Natural killer cell treated with Interleukin-12 subunit alpha and Interleukin-12 subunit beta and Interleukin-15 and Interleukin-18, amount 100 ng/mL, for 72 hours (primary cell): ENCODE measurements around the gene FBRS. TPM values are rescaled to one million over a fixed set of nuclear protein-coding genes. Genes with fewer than 3 reads are reported as not detected.
"Not testable (repeated sequence)": the region's sequence is repeated elsewhere in the genome, so short reads cannot be mapped to it uniquely, and the experiment has no call there.

Source experiments
- ATAC-seq, 2 donors: fragments of 150-1000 bp; cut with Tn5 transposase in 1 of 2; sonication (Bioruptor Pico), chemical (Tn5 transposase) in 1 of 2; 2 replicates each; pipeline ENCODE4 v1.10.0; 2021
- DNase-seq: peaks from one replicate; pipeline ENCODE4 v3.0.0; 2022; ENCODE audit warnings: low spot score
- H3K27ac Mint-ChIP-seq, 2 donors: 1 replicate in 1 of 2; 2 replicates in 1 of 2; pipeline ENCODE4 v1.8.0; 2022; ENCODE audit warnings: mixed read lengths in 2 of 2, mild to moderate bottlenecking in 1 of 2, moderate library complexity in 1 of 2
- H3K27me3 Mint-ChIP-seq, 2 donors: 1 replicate in 1 of 2; 2 replicates in 1 of 2; pipeline ENCODE4 v1.8.0; 2022; ENCODE audit warnings: mixed read lengths in 2 of 2
- H3K36me3 Mint-ChIP-seq: one replicate; pipeline ENCODE4 v1.8.0; 2022; ENCODE audit warnings: mixed read lengths
- H3K4me1 Mint-ChIP-seq, 2 donors: 1 replicate in 1 of 2; 2 replicates in 1 of 2; pipeline ENCODE4 v1.8.0; 2022; ENCODE audit warnings: low read depth in 2 of 2, mixed read lengths in 2 of 2, mild to moderate bottlenecking in 1 of 2
- H3K4me3 Mint-ChIP-seq: one replicate; pipeline ENCODE4 v1.8.0; 2022; ENCODE audit warnings: mixed read lengths
- H3K9me3 Mint-ChIP-seq: 2 replicates; pipeline ENCODE4 v1.8.0; 2022; ENCODE audit warnings: mixed read lengths
- total RNA-seq, 2 donors: library from RNA; stranded (reverse); gene quantifications; one replicate each; pipeline ENCODE4 v1.2.3, GENCODE V29; 2022

The FBRS gene
- total RNA-seq, 2 donors from 2014 or later, result 140 to 147 TPM

- no peak overlapping the region for H3K4me3 Mint-ChIP-seq
- no peaks in the 10 kb centered on the region for H3K36me3 Mint-ChIP-seq
Observed at GRCh38 chr16:30680326-30680725, 22.1 kb downstream of the FBRS start.

GRCh38 chr16:30688701-30689100 is 30.5 kb downstream of the FBRS start:
- H3K36me3 Mint-ChIP-seq, result no peaks in the 10 kb centered on the region
- H3K4me1 Mint-ChIP-seq, result peaks cover 5 to 12% of the 10 kb centered on the region in 2 donors
- H3K27ac Mint-ChIP-seq, result no peak overlapping the region
- no peaks in the 10 kb centered on the region for H3K27me3 Mint-ChIP-seq
- no peak for DNase-seq
- H3K9me3 Mint-ChIP-seq, result no peaks in the 10 kb centered on the region
- no peak overlapping the region for H3K4me3 Mint-ChIP-seq
- no peak for ATAC-seq

More at GRCh38 chr16:30680326-30680725, 22.1 kb downstream of the FBRS start:
- Mint-ChIP-seq H3K4me1 (no peaks in the 10 kb centered on the region), H3K27me3 (no peaks in the 10 kb centered on the region), H3K9me3 (no peaks in the 10 kb centered on the region), H3K27ac (no peak overlapping the region)
- DNase-seq (no peak), ATAC-seq (no peak)

GRCh38 chr16:30691907-30692306 is 33.7 kb downstream of the FBRS start:
- ATAC-seq (no peak), DNase-seq (no peak)
- Mint-ChIP-seq H3K36me3 (no peaks in the 10 kb centered on the region), H3K4me3 (no peak overlapping the region), H3K27me3 (no peaks in the 10 kb centered on the region), H3K9me3 (no peaks in the 10 kb centered on the region), H3K27ac (no peak overlapping the region), H3K4me1 (peaks cover 9 to 15% of the 10 kb centered on the region in 2 donors)

- no peak for ATAC-seq
Observed at GRCh38 chr16:30692396-30693064, 34.3 kb downstream of the FBRS start.

GRCh38 chr16:30694926-30695693 is 36.9 kb downstream of the FBRS start:
- ATAC-seq (no peak), DNase-seq (no peak)
- Mint-ChIP-seq H3K36me3 (peaks cover 10% of the 10 kb centered on the region), H3K4me1 (peaks cover 30 to 40% of the 10 kb centered on the region in 2 donors), H3K9me3 (no peaks in the 10 kb centered on the region), H3K4me3 (no peak overlapping the region), H3K27ac (no peak overlapping the region), H3K27me3 (no peaks in the 10 kb centered on the region)

More at GRCh38 chr16:30692396-30693064, 34.3 kb downstream of the FBRS start:
- H3K27ac Mint-ChIP-seq, result peak overlapping the region in 1 of 2 donors; percentile 32
- no peak for DNase-seq
- H3K4me1 Mint-ChIP-seq, result peaks cover 14 to 20% of the 10 kb centered on the region in 2 donors
- H3K9me3 Mint-ChIP-seq, result no peaks in the 10 kb centered on the region
- H3K27me3 Mint-ChIP-seq, result no peaks in the 10 kb centered on the region
- H3K4me3 Mint-ChIP-seq, result no peak overlapping the region
- H3K36me3 Mint-ChIP-seq, result no peaks in the 10 kb centered on the region

- H3K9me3 Mint-ChIP-seq, ATAC-seq, H3K27me3 Mint-ChIP-seq, DNase-seq, H3K27ac Mint-ChIP-seq: not testable (repeated sequence)
- H3K4me3 Mint-ChIP-seq, result peak overlapping the region; percentile 91
- H3K36me3 Mint-ChIP-seq, result peaks cover 11% of the 10 kb centered on the region
- peaks cover 36 to 47% of the 10 kb centered on the region in 2 donors for H3K4me1 Mint-ChIP-seq
Observed at GRCh38 chr16:30696646-30697045, 38.4 kb downstream of the FBRS start.

- Mint-ChIP-seq H3K4me1 (peaks cover 36 to 43% of the 10 kb centered on the region in 2 donors), H3K36me3 (peaks cover 12% of the 10 kb centered on the region), H3K9me3 (no peaks in the 10 kb centered on the region), H3K27ac (peak overlapping the region; percentile 99 to 100), H3K4me3 (peak overlapping the region; percentile 91), H3K27me3 (no peaks in the 10 kb centered on the region)
- ATAC-seq (peak; percentile 93 to 95), DNase-seq (no peak)
Observed at GRCh38 chr16:30697264-30698138, 39.3 kb downstream of the FBRS start.

GRCh38 chr16:30698139-30698815 is 40.0 kb downstream of the FBRS start:
- peaks cover 38 to 40% of the 10 kb centered on the region in 2 donors for H3K4me1 Mint-ChIP-seq
- peak; percentile 86 to 88 for ATAC-seq
- no peaks in the 10 kb centered on the region for H3K27me3 Mint-ChIP-seq
- DNase-seq, result peak; percentile 99
- no peaks in the 10 kb centered on the region for H3K9me3 Mint-ChIP-seq
- H3K4me3 Mint-ChIP-seq, result peak overlapping the region; percentile 91
- peak overlapping the region; percentile 99 to 100 for H3K27ac Mint-ChIP-seq
- peaks cover 16% of the 10 kb centered on the region for H3K36me3 Mint-ChIP-seq

- no peaks in the 10 kb centered on the region for H3K9me3 Mint-ChIP-seq
- DNase-seq (peak; percentile 93), ATAC-seq (peak; percentile 71 to 76)
- peak within 1 kb of the TSS; percentile 91 for H3K4me3 Mint-ChIP-seq
- H3K4me1 Mint-ChIP-seq, result peaks cover 32 to 34% of the 10 kb centered on the region in 2 donors
- peak within 1 kb of the TSS; percentile 99 to 100 for H3K27ac Mint-ChIP-seq
- no peaks in the 10 kb centered on the region for H3K27me3 Mint-ChIP-seq
- H3K36me3 Mint-ChIP-seq, result peaks cover 16% of the 10 kb centered on the region
Observed at GRCh38 chr16:30698816-30699614, 40.8 kb downstream of the FBRS start, which contains the start of gene SRCAP. Gene SRCAP, plus strand, starts transcription at chr16:30699171. Its CDS starts 1,654 bp downstream, at chr16:30700825.

GRCh38 chr16:30699615-30700099 is 41.4 kb downstream of the FBRS start:
- H3K27me3 Mint-ChIP-seq, result no peaks in the 10 kb centered on the region
- H3K9me3 Mint-ChIP-seq, result no peaks in the 10 kb centered on the region
- ATAC-seq, result no peak
- H3K4me1 Mint-ChIP-seq, result peaks cover 32 to 34% of the 10 kb centered on the region in 2 donors
- H3K4me3 Mint-ChIP-seq, result peak overlapping the region; percentile 91
- H3K27ac Mint-ChIP-seq, result peak overlapping the region; percentile 99 to 100
- no peak for DNase-seq
- H3K36me3 Mint-ChIP-seq, result peaks cover 16% of the 10 kb centered on the region

- H3K9me3 Mint-ChIP-seq, result no peaks in the 10 kb centered on the region
- peaks cover 32 to 34% of the 10 kb centered on the region in 2 donors for H3K4me1 Mint-ChIP-seq
- ATAC-seq (no peak), DNase-seq (no peak)
- H3K36me3 Mint-ChIP-seq, result peaks cover 16% of the 10 kb centered on the region
- H3K27me3 Mint-ChIP-seq, result no peaks in the 10 kb centered on the region
- H3K27ac Mint-ChIP-seq, result peak overlapping the region in 1 of 2 donors; percentile 100
- peak overlapping the region; percentile 91 for H3K4me3 Mint-ChIP-seq
Observed at GRCh38 chr16:30700491-30700890, 42.3 kb downstream of the FBRS start.

GRCh38 chr16:30700971-30701370 is 42.7 kb downstream of the FBRS start:
- ATAC-seq, result no peak
- Mint-ChIP-seq H3K9me3 (no peaks in the 10 kb centered on the region), H3K27me3 (no peaks in the 10 kb centered on the region), H3K4me3 (peak overlapping the region; percentile 39), H3K4me1 (peaks cover 32 to 34% of the 10 kb centered on the region in 2 donors), H3K36me3 (peaks cover 16% of the 10 kb centered on the region), H3K27ac (no peak overlapping the region)
- DNase-seq, result no peak
